GM23338 (cell line): ENCODE data around the gene CSH2. TPM values are rescaled to one million over a fixed set of nuclear protein-coding genes. Genes with fewer than 3 reads are reported as not detected.

Experiments used
- ATAC-seq: fragments of 200-7000 bp; cut with Tn5 transposase; 3 replicates; pipeline ENCODE4 v1.9.1; 2020
- DNase-seq: peaks from one replicate; pipeline ENCODE4 v3.0.0-alpha.2; 2015; ENCODE audit warnings: low spot score
- H2AFZ ChIP-seq: fragments of 200-600 bp; sonication (generic); 2 replicates; pipeline ENCODE4 v1.8.0; 2016; ENCODE audit warnings: antibody characterized with exemption, mild to moderate bottlenecking, moderate library complexity
- H3F3A ChIP-seq: fragments of 200-600 bp; sonication (generic); replicated peaks from 2 replicates; pipeline ENCODE4 v1.8.0; 2017; ENCODE audit warnings: antibody characterized with exemption, mixed run types, low read depth
- H3K27ac ChIP-seq: fragments of 200-600 bp; sonication (generic); 2 replicates; pipeline ENCODE4 v1.6.1; 2016; ENCODE audit warnings: low read depth
- H3K27me3 ChIP-seq: fragments of 200-600 bp; sonication (generic); 2 replicates; pipeline ENCODE4 v1.8.0; 2016; ENCODE audit warnings: mild to moderate bottlenecking, mixed run types, moderate library complexity; ENCODE audit not compliant: insufficient read depth
- H3K36me3 ChIP-seq: fragments of 200-600 bp; sonication (generic); 2 replicates; pipeline ENCODE4 v1.8.0; 2016; ENCODE audit warnings: mild to moderate bottlenecking; ENCODE audit not compliant: insufficient read depth
- H3K4me1 ChIP-seq: fragments of 200-600 bp; sonication (generic); 2 replicates; pipeline ENCODE4 v1.8.0; 2016; ENCODE audit warnings: mild to moderate bottlenecking, moderate library complexity; ENCODE audit not compliant: insufficient read depth
- H3K4me2 ChIP-seq: fragments of 200-600 bp; sonication (generic); 2 replicates; pipeline ENCODE4 v1.7.1; 2017; ENCODE audit warnings: mixed run types
- H3K4me3 ChIP-seq: fragments of 200-600 bp; sonication (generic); 2 replicates; pipeline ENCODE4 v1.6.1; 2016; ENCODE audit warnings: mixed run types
- H3K79me2 ChIP-seq: fragments of 200-600 bp; sonication (generic); replicated peaks from 2 replicates; pipeline ENCODE4 v1.8.0; 2017; ENCODE audit warnings: mild to moderate bottlenecking; ENCODE audit not compliant: insufficient read depth
- H3K9me2 ChIP-seq: fragments of 200-600 bp; sonication (generic); 2 replicates; pipeline ENCODE4 v1.8.0; 2017; ENCODE audit not compliant: insufficient read depth
- H4K20me1 ChIP-seq: fragments of 200-600 bp; sonication (generic); replicated peaks from 2 replicates; pipeline ENCODE4 v1.8.0; 2017; ENCODE audit warnings: mild to moderate bottlenecking; ENCODE audit not compliant: insufficient read depth
- H3K27ac Mint-ChIP-seq: 2 replicates; pipeline ENCODE4 v1.8.0; 2020; ENCODE audit warnings: inconsistent platforms, mild to moderate bottlenecking, moderate library complexity, mixed read lengths
- H3K27me3 Mint-ChIP-seq: 3 replicates; pipeline ENCODE4 v1.8.0; 2022; ENCODE audit warnings: low read depth, mild to moderate bottlenecking, moderate library complexity, mixed read lengths, inconsistent platforms; ENCODE audit not compliant: insufficient read depth, poor library complexity
- H3K36me3 Mint-ChIP-seq: 3 replicates; pipeline ENCODE4 v1.8.0; 2021; ENCODE audit warnings: low read depth, mild to moderate bottlenecking, inconsistent platforms, moderate library complexity, mixed read lengths
- H3K4me1 Mint-ChIP-seq: 3 replicates; pipeline ENCODE4 v1.8.0; 2020; ENCODE audit warnings: mild to moderate bottlenecking, inconsistent platforms, mixed read lengths
- H3K4me3 Mint-ChIP-seq: 3 replicates; pipeline ENCODE4 v1.8.0; 2021; ENCODE audit warnings: moderate library complexity, mild to moderate bottlenecking, inconsistent platforms, mixed read lengths
- H3K9me3 Mint-ChIP-seq: 3 replicates; pipeline ENCODE4 v1.8.0; 2020; ENCODE audit warnings: moderate library complexity, mild to moderate bottlenecking, inconsistent platforms, mixed read lengths
- CREB1 ChIP-seq: fragments of 250-450 bp; sonication (Bioruptor Pico); IDR thresholded peaks from 2 replicates; pipeline ENCODE4 v1.5.0; 2020; ENCODE audit warnings: low read depth, mild to moderate bottlenecking, moderate library complexity
- CTCF ChIP-seq, 2 experiments: fragments of 200-600 bp in 1 of 2; sonication (generic) in 1 of 2; conservative IDR thresholded peaks; 2 replicates each; pipeline versions ENCODE4 v1.5.1 to v1.6.1; 2016 to 2017; ENCODE audit warnings: antibody characterized with exemption in 2 of 2, low read depth in 2 of 2, mild to moderate bottlenecking in 2 of 2, moderate library complexity in 1 of 2
- ETS1 ChIP-seq: IDR thresholded peaks from 2 replicates; pipeline ENCODE4 v1.6.1; 2016; ENCODE audit warnings: antibody characterized with exemption
- EZH2 ChIP-seq: fragments of 200-600 bp; sonication (generic); IDR thresholded peaks from one replicate; pipeline ENCODE4 v1.8.0; 2017; ENCODE audit warnings: antibody characterized with exemption, mild to moderate bottlenecking, low read depth; ENCODE audit not compliant: unreplicated experiment
- EZH2phosphoT487 ChIP-seq: fragments of 200-600 bp; sonication (generic); IDR thresholded peaks from one replicate; pipeline ENCODE4 v1.8.1; 2018; ENCODE audit warnings: antibody characterized with exemption; ENCODE audit not compliant: unreplicated experiment
- JUNB ChIP-seq: IDR thresholded peaks from one replicate; pipeline ENCODE4 v1.6.1; 2016; ENCODE audit warnings: antibody characterized with exemption; ENCODE audit not compliant: unreplicated experiment
- NANOG ChIP-seq: IDR thresholded peaks from 2 replicates; pipeline ENCODE4 v1.6.1; 2016; ENCODE audit warnings: antibody characterized with exemption, borderline replicate concordance
- POLR2AphosphoS5 ChIP-seq: IDR thresholded peaks from 2 replicates; pipeline ENCODE4 v1.6.1; 2016; ENCODE audit warnings: antibody characterized with exemption, low read depth
- REST ChIP-seq: IDR thresholded peaks from one replicate; pipeline ENCODE4 v1.6.1; 2018; ENCODE audit warnings: antibody characterized with exemption; ENCODE audit not compliant: unreplicated experiment
- STAT1 ChIP-seq: IDR thresholded peaks from one replicate; pipeline ENCODE4 v1.6.1; 2016; ENCODE audit warnings: antibody characterized with exemption; ENCODE audit not compliant: unreplicated experiment
- ZNF114 ChIP-seq: fragments of 250-450 bp; sonication (Bioruptor Pico); IDR thresholded peaks from 2 replicates; pipeline ENCODE4 v1.5.0; 2020; ENCODE audit warnings: mild to moderate bottlenecking, moderate library complexity
- ZNF331 ChIP-seq: fragments of 250-450 bp; sonication (Bioruptor Pico); IDR thresholded peaks from 2 replicates; pipeline ENCODE4 v1.5.0; 2020; ENCODE audit warnings: low read depth, mild to moderate bottlenecking, moderate library complexity
- polyA plus RNA-seq: library from polyadenylated mRNA; unstranded; fragments of >200 nt; fragmentation: Nextera tagmentation; extraction: Ambion mirVana; gene quantifications from 2 replicates; pipeline ENCODE4 v1.2.1, GENCODE V29; 2016
- total RNA-seq: library from RNA; depleted of rRNA; stranded (reverse); fragments of >200 nt; shearing (Covaris generic); gene quantifications from 2 replicates; pipeline ENCODE4 v1.2.3, GENCODE V29; 2014
- TF ChIP-seq, protein P1 (sequence below): fragments of 250-450 bp; sonication (Bioruptor Pico); IDR thresholded peaks from 2 replicates; pipeline ENCODE4 v1.5.0; 2020; ENCODE audit warnings: mild to moderate bottlenecking, moderate library complexity

The CSH2 gene
- total and polyA plus RNA-seq, 2 experiments from 2014 or later: 0.37 TPM; not detected in 1

DNA sequence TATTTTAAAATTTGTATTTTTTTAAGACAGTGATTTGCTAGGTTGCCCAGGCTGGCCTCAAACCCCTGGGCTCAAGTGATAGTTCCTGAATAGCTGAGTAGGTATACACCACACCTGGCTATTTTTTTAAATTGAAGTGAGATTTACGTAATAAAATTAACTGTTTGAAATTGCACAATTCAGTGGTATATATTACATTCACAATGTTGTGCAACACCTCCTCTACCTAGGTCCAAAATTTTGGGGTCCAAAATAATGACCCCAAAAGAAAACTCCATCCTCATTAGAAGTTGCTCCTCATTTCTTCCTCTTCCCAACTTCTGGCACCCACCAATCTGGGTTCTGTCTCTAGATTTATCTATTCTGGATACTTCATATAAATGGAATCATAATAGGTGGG lies 28.0 kb downstream of the CSH2 start:
- Histone ChIP-seq H3K9me2 (peaks cover 11% of the 10 kb centered on the region), H3K79me2 (peaks cover 14% of the 10 kb centered on the region), H3K4me1 (peaks cover 11% of the 10 kb centered on the region), H3K4me3 (no peak overlapping the region), H3K27ac (no peak overlapping the region), H3K4me2 (no peak overlapping the region), H3K36me3 (no peaks in the 10 kb centered on the region), H3F3A (peaks cover 10% of the 10 kb centered on the region; the same call in 1 of the 2 replicates), H2AFZ (no peak overlapping the region), H3K27me3 (peaks cover 47% of the 10 kb centered on the region), H4K20me1 (peaks cover 7% of the 10 kb centered on the region; the same call in 1 of the 2 replicates)
- DNase-seq (no peak), ATAC-seq (no peak)
- Mint-ChIP-seq H3K9me3 (peaks cover 19% of the 10 kb centered on the region), H3K27me3 (peaks cover 37% of the 10 kb centered on the region), H3K4me3 (no peak overlapping the region), H3K27ac (no peak overlapping the region), H3K36me3 (peaks cover 5% of the 10 kb centered on the region; the same call in 1 of the 3 replicates), H3K4me1 (peaks cover 19% of the 10 kb centered on the region)
- TF ChIP-seq ZNF114 (no peak), EZH2phosphoT487 (no peak), ZNF331 (CRISPR knock-in tag) (no peak), JUNB (no peak), CTCF (conservative IDR thresholded peaks at IDR 0.05; ENCODE audit: low read depth in 2 of 2) (no peak), STAT1 (no peak), EZH2 (no peak), CREB1 (no peak), NANOG (no peak), REST (no peak), POLR2AphosphoS5 (no peak), ETS1 (no peak)
- TF ChIP-seq, protein P1, sequence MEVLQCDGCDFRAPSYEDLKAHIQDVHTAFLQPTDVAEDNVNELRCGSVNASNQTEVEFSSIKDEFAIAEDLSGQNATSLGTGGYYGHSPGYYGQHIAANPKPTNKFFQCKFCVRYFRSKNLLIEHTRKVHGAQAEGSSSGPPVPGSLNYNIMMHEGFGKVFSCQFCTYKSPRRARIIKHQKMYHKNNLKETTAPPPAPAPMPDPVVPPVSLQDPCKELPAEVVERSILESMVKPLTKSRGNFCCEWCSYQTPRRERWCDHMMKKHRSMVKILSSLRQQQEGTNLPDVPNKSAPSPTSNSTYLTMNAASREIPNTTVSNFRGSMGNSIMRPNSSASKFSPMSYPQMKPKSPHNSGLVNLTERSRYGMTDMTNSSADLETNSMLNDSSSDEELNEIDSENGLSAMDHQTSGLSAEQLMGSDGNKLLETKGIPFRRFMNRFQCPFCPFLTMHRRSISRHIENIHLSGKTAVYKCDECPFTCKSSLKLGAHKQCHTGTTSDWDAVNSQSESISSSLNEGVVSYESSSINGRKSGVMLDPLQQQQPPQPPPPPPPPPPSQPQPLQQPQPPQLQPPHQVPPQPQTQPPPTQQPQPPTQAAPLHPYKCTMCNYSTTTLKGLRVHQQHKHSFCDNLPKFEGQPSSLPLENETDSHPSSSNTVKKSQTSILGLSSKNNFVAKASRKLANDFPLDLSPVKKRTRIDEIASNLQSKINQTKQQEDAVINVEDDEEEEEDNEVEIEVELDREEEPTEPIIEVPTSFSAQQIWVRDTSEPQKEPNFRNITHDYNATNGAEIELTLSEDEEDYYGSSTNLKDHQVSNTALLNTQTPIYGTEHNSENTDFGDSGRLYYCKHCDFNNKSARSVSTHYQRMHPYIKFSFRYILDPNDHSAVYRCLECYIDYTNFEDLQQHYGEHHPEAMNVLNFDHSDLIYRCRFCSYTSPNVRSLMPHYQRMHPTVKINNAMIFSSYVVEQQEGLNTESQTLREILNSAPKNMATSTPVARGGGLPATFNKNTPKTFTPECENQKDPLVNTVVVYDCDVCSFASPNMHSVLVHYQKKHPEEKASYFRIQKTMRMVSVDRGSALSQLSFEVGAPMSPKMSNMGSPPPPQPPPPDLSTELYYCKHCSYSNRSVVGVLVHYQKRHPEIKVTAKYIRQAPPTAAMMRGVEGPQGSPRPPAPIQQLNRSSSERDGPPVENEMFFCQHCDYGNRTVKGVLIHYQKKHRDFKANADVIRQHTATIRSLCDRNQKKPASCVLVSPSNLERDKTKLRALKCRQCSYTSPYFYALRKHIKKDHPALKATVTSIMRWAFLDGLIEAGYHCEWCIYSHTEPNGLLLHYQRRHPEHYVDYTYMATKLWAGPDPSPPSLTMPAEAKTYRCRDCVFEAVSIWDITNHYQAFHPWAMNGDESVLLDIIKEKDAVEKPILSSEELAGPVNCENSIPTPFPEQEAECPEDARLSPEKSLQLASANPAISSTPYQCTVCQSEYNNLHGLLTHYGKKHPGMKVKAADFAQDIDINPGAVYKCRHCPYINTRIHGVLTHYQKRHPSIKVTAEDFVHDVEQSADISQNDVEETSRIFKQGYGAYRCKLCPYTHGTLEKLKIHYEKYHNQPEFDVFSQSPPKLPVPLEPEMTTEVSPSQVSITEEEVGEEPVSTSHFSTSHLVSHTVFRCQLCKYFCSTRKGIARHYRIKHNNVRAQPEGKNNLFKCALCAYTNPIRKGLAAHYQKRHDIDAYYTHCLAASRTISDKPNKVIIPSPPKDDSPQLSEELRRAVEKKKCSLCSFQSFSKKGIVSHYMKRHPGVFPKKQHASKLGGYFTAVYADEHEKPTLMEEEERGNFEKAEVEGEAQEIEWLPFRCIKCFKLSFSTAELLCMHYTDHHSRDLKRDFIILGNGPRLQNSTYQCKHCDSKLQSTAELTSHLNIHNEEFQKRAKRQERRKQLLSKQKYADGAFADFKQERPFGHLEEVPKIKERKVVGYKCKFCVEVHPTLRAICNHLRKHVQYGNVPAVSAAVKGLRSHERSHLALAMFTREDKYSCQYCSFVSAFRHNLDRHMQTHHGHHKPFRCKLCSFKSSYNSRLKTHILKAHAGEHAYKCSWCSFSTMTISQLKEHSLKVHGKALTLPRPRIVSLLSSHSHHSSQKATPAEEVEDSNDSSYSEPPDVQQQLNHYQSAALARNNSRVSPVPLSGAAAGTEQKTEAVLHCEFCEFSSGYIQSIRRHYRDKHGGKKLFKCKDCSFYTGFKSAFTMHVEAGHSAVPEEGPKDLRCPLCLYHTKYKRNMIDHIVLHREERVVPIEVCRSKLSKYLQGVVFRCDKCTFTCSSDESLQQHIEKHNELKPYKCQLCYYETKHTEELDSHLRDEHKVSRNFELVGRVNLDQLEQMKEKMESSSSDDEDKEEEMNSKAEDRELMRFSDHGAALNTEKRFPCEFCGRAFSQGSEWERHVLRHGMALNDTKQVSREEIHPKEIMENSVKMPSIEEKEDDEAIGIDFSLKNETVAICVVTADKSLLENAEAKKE (CRISPR knock-in tag): no peak
